Upper lobe of left lung (tissue), 6 donors: ENCODE measurements around the gene PLCB2. TPM values are rescaled to one million over a fixed set of nuclear protein-coding genes. Genes with fewer than 3 reads are reported as not detected.
A peak's percentile ranks its signal among the peaks of the same experiment; 100 is the strongest.

ENCODE experiments used
- ATAC-seq, 2 donors: fragments of 200-7000 bp; cut with Tn5 transposase; one replicate each; pipeline ENCODE4 v1.9.1; 2022; ENCODE audit warnings: mild to moderate bottlenecking in 2 of 2, moderate library complexity in 2 of 2; ENCODE audit not compliant: low FRiP score in 2 of 2
- DNase-seq, 2 donors: peaks; one replicate each; pipeline ENCODE4 v3.0.0-alpha.2; 2019 to 2020
- H3K27ac ChIP-seq, 4 donors: fragments of 200-600 bp; sonication (generic); one replicate each; pipeline ENCODE4 v1.5.1; 2016 to 2019
- H3K27me3 ChIP-seq, 4 donors: fragments of 200-600 bp; sonication (generic); one replicate each; pipeline ENCODE4 v1.5.1; 2017 to 2019
- H3K36me3 ChIP-seq, 4 donors: fragments of 200-600 bp; sonication (generic); one replicate each; pipeline ENCODE4 v1.5.1; 2016 to 2019
- H3K4me1 ChIP-seq, 4 donors: fragments of 200-600 bp; sonication (generic); one replicate each; pipeline ENCODE4 v1.5.1; 2018 to 2019
- H3K4me3 ChIP-seq, 4 donors: fragments of 200-600 bp; sonication (generic); one replicate each; pipeline ENCODE4 v1.5.1; 2017 to 2019; ENCODE audit warnings: mild to moderate bottlenecking in 2 of 4, moderate library complexity in 1 of 4
- H3K9me3 ChIP-seq, 4 donors: fragments of 200-600 bp; sonication (generic); one replicate each; pipeline ENCODE4 v1.5.1; 2018 to 2019
- EP300 ChIP-seq, 4 donors: sonication (generic); formaldehyde crosslinking; IDR thresholded peaks; one replicate each; pipeline ENCODE4 v1.5.1; 2017; ENCODE audit warnings: antibody characterized with exemption in 4 of 4, control low read depth in 2 of 4
- POLR2A ChIP-seq, 4 donors: fragments of 450-650 bp; IDR thresholded peaks; one replicate each; pipeline ENCODE4 v1.5.1; 2016 to 2017; ENCODE audit warnings: antibody characterized with exemption in 4 of 4, mild to moderate bottlenecking in 2 of 4
- POLR2AphosphoS5 ChIP-seq, 2 donors: sonication (generic); formaldehyde crosslinking; IDR thresholded peaks; one replicate each; pipeline ENCODE4 v1.5.1; 2017; ENCODE audit warnings: antibody characterized with exemption in 2 of 2
- WGBS, 2 donors: methylation state at CpG; one replicate each; pipeline ENCODE4 v1.1.5; 2017 to 2018; 5-methylcytosine and 5-hydroxymethylcytosine counted together
- total RNA-seq, 6 donors: library from RNA; depleted of rRNA in 4 of 6; stranded (reverse); fragments of >200 nt in 4 of 6; gene quantifications; one replicate each; pipeline versions ENCODE4 v1.1.0 to v1.2.1, GENCODE V29; 2016 to 2021
- TF ChIP-seq, protein P1 (sequence below), 6 experiments: fragments of 450-650 bp in 4 of 6; fragments of 200-600 bp in 2 of 6; sonication (generic) in 2 of 6; IDR thresholded peaks; one replicate each; pipeline ENCODE4 v1.5.1; 2016 to 2019; ENCODE audit warnings: antibody characterized with exemption in 6 of 6
- donor health status: DM: no; HTN: no; CAD: no; lungs with moderate emphysema.
- donor health status: DM: no; HTN: yes; CAD: no; lungs with severe emphysema.

Gene PLCB2
- total RNA-seq, 6 donors from 2014 or later, result 26.9 to 170 (median 85.7) TPM

DNA sequence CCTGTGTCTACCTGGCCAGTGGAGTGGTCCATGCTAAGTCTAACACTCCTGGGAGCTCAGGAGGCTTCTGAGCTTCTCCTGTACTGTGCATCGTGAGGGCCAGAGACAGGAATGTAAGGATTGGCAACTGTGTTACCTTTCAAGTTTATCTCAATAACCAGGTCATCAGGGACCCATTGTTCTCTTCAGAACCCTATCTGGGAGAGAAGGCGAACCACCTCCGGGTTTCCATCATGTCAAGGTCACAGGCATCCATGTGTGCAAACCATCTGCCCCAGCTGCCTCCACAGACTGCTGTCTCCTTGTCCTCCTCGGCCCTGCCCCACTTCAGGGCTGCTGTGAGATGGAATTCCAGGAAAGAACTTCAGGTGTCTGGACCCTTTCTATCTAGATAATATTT, 30.8 kb downstream of the PLCB2 start:
- WGBS, 2 donors, result 73 to 78% methylated on average over 3 to 4 of the region's 4 CpGs
- DNase-seq (no peak), ATAC-seq (no peak)
- Histone ChIP-seq H3K4me1 (peaks cover 10 to 29% (median 18%) of the 10 kb centered on the region in 4 donors), H3K27me3 (peaks cover 1 to 27% (median 13%) of the 10 kb centered on the region in 4 donors), H3K9me3 (no peaks in the 10 kb centered on the region), H3K4me3 (no peak overlapping the region), H3K36me3 (no peaks in the 10 kb centered on the region), H3K27ac (no peak overlapping the region)
- TF ChIP-seq POLR2AphosphoS5 (IDR thresholded peaks at IDR 0.05) (no peak), POLR2A (IDR thresholded peaks at IDR 0.05) (no peak), EP300 (IDR thresholded peaks at IDR 0.05) (no peak)
- TF ChIP-seq, protein P1, sequence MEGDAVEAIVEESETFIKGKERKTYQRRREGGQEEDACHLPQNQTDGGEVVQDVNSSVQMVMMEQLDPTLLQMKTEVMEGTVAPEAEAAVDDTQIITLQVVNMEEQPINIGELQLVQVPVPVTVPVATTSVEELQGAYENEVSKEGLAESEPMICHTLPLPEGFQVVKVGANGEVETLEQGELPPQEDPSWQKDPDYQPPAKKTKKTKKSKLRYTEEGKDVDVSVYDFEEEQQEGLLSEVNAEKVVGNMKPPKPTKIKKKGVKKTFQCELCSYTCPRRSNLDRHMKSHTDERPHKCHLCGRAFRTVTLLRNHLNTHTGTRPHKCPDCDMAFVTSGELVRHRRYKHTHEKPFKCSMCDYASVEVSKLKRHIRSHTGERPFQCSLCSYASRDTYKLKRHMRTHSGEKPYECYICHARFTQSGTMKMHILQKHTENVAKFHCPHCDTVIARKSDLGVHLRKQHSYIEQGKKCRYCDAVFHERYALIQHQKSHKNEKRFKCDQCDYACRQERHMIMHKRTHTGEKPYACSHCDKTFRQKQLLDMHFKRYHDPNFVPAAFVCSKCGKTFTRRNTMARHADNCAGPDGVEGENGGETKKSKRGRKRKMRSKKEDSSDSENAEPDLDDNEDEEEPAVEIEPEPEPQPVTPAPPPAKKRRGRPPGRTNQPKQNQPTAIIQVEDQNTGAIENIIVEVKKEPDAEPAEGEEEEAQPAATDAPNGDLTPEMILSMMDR (IDR thresholded peaks at IDR 0.05), result no peak

DNA sequence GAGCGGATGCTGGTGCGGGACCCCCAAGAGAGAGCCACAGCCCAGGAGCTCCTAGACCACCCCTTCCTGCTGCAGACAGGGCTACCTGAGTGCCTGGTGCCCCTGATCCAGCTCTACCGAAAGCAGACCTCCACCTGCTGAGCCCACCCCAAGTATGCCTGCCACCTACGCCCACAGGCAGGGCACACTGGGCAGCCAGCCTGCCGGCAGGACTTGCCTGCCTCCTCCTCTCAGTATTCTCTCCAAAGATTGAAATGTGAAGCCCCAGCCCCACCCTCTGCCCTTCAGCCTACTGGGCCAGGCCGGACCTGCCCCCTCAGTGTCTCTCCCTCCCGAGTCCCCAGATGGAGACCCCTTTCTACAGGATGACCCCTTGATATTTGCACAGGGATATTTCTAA, 31.8 kb downstream of the PLCB2 start:
- no peak for TF ChIP-seq POLR2AphosphoS5 (IDR thresholded peaks at IDR 0.05)
- TF ChIP-seq, protein P1 (IDR thresholded peaks at IDR 0.05), result no peak
- TF ChIP-seq EP300 (IDR thresholded peaks at IDR 0.05), result no peak
- no peak for TF ChIP-seq POLR2A (IDR thresholded peaks at IDR 0.05)
- peaks cover 0 to 17% (median 6%) of the 10 kb centered on the region in 4 donors for H3K27me3 ChIP-seq
- no peaks in the 10 kb centered on the region for H3K36me3 ChIP-seq
- no peaks in the 10 kb centered on the region for H3K9me3 ChIP-seq
- DNase-seq, result no peak
- peaks cover 4 to 20% (median 12%) of the 10 kb centered on the region in 4 donors for H3K4me1 ChIP-seq
- no peak for ATAC-seq
- H3K4me3 ChIP-seq, result no peak overlapping the region
- WGBS, 2 donors, result 96 to 100% methylated on average over 3 to 7 of the region's 7 CpGs
- no peak overlapping the region for H3K27ac ChIP-seq

DNA sequence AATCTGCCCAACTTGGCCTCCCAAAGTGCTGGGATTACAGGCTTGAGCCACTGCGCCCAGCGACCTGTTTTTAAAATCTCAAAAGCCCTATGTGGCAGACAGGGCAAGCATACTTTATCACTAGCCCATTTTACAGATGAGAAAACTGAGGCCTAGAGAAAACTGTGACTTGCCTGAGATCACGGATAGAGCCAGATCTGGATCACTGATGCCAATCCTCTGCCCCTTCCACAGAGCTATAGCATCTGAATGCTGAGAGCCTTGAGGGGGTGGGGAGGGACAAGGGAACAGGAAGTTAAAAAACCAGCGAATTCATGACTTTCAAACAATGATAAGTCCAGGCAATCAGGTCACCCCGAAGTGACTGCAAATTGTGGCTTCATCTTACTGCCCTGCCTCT, 32.2 kb downstream of the PLCB2 start:
- DNase-seq (no peak), ATAC-seq (no peak)
- H3K4me1 ChIP-seq, result peaks cover 4 to 19% (median 12%) of the 10 kb centered on the region in 4 donors
- no peaks in the 10 kb centered on the region for H3K9me3 ChIP-seq
- TF ChIP-seq EP300 (IDR thresholded peaks at IDR 0.05) (no peak), POLR2A (IDR thresholded peaks at IDR 0.05) (no peak), POLR2AphosphoS5 (IDR thresholded peaks at IDR 0.05) (no peak)
- TF ChIP-seq, protein P1 (IDR thresholded peaks at IDR 0.05), result no peak
- 69 to 78% methylated on average over 5 of the region's 5 CpGs for WGBS, 2 donors
- no peaks in the 10 kb centered on the region for H3K36me3 ChIP-seq
- H3K27ac ChIP-seq, result no peak overlapping the region
- H3K4me3 ChIP-seq, result no peak overlapping the region
- peaks cover 0 to 13% (median 5%) of the 10 kb centered on the region in 4 donors for H3K27me3 ChIP-seq

DNA sequence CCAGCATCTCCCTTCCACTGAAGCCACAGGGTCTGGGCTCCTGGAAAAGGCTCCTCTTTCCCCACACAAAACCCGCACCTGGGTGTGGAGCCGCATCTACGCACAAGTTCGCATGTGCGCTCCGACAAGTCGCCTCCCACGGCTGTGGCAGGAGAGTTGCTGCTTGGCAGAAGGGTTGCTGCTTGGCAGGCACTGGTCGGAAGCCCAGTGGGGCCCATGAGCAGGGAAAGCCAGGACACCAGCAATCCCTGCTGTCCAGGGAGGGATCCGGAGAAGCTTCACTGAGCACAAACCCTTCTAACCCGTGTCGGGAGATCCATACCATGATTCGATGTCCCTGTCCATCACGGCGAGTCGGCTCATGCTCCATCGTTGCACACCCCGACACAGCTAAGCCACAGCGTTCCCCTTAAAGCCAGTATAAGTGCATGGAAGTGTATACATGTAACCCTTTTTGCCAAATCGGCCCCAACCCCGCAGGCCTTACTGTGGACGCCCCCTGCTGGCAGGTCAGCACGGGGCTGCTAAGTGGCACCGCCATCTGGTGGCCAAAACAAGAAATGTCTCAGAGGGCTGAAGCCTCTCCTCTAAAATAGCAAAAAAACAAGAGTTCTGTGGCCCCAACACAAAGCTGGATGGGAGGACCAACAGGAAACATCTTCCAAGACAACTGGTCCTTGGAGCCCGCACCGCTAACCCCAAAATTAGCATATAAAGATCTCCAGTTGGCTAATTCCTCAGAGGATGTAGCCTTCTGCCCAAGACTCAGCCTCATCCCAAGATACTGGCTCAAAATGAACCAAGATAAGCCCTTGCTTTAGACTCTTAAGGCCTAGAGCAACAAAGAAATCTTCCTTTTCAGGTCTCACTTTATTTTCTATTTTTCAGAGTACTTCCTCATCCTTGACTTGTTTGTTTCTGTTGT, 33.1 kb downstream of the PLCB2 start:
- no peak overlapping the region for H3K27ac ChIP-seq
- ATAC-seq, result peak; percentile 82 to 89
- H3K36me3 ChIP-seq, result no peaks in the 10 kb centered on the region
- H3K27me3 ChIP-seq, result peaks cover 0 to 4% (median under 1%) of the 10 kb centered on the region in 4 donors
- H3K4me3 ChIP-seq, result no peak overlapping the region
- TF ChIP-seq, protein P1 (IDR thresholded peaks at IDR 0.05), result peak; percentile 99 to 100 (median 99)
- no peak for TF ChIP-seq POLR2A (IDR thresholded peaks at IDR 0.05)
- peaks cover 2 to 13% (median 5%) of the 10 kb centered on the region in 4 donors for H3K4me1 ChIP-seq
- H3K9me3 ChIP-seq, result no peaks in the 10 kb centered on the region
- 45 to 54% methylated on average over 14 to 26 of the region's 26 CpGs for WGBS, 2 donors
- peak; percentile 85 to 86 for DNase-seq
